ENCODE measurements around the gene ADD1.
"Not testable (repeated sequence)": the region's sequence is repeated elsewhere in the genome, so short reads cannot be mapped to it uniquely, and the experiment has no call there.

ADD1 gene

DNA sequence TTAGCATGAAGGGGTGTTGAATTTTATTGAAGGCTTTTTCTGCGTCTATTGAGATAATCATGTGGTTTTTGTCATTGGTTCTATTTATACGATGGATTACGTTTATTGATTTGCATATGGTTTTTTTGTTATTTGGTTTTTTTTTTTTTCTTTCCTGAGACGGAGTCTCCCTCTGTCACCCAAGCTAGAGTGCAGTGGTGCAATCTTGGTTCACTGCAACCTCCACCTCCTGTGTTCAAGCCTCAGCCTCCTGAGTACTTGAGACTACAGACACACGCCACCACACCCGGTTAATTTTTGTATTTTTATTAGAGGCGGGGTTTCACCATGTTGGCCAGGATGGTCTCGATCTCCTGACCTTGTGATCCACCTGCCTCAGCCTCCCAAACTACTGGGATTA, 75.1 kb downstream of the ADD1 start:
- not testable (repeated sequence) for DNase-seq (ENCODE audit: low read depth, low spot score)

DNA sequence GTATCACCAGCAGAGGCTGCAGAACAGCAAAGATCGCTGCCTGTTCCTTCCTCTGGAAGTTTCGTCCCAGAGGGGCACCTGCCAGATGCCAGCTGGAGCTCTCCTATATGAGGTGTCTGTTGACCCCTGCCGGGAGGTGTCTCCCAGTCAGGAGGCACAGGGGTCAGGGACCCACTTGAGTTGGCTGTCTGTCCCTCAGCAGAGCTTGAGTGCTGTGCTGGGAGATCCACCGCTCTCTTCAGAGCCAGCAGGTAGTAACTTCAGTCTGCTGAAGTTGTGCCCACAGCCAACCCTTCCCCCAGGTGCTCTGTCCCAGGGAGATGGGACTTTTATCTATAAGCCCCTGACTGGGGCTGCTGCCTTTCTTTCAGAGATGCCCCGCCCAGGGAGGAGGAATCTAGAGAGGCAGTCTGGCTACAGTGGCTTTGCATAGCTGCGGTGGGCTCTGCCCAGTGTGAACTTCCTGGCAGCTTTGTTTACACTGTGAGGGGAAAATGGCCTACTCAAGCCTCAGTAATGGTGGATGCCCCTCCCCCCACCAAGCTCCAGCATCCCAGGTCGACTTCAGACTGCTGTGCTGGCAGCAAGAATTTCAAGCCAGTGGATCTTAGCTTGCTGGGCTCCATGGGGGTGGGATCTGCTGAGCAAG, 78.9 kb downstream of the ADD1 start:
- not testable (repeated sequence) for DNase-seq (ENCODE audit: low read depth, low spot score)

DNA sequence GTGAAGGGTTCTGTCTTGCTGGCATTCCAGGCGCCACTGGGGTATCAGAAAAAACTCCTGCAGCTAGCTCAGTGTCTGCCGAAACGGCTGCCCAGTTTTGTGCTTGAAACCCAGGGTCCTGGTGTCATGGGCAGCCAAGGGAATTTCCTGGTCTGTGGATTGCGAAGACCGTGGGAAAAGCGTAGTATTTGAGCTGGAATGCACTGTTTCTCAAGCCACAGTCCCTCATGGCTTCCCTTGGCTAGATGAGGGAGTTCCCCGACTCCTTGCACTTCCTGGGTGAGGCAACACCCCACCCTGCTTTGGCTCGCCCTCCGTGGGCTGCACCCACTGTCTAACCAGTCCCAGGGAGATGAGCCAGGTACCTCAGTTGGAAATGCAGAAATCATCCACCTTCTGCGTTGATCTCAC, 79.5 kb downstream of the ADD1 start:
- no peak for DNase-seq (ENCODE audit: low read depth, low spot score)

DNA sequence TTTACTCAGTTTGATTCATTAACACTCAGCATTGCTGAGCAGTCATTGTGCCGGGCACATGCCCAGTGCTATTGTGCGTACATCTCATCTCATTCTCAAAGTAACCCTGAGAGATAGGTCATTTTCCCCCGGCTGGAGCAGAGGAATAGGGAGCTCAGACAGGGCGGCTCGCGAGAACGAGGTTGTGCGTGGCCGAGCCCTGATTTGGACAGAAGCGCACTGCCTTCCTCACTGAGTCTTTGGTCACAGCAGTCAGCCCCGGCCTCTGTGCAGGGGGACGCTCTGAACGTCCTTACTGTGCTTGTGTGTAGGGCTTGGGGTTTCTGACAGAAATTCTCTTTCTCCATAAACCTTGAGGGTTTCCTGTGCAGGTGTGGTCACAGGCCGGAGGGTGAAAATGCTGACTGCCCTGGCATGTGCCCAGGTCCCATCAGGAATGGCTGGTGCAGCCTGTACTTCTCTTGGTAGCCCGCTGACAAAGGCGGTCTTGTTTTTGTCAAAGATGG, 80.1 kb downstream of the ADD1 start:
- DNase-seq (ENCODE audit: low read depth, low spot score): no peak

DNA sequence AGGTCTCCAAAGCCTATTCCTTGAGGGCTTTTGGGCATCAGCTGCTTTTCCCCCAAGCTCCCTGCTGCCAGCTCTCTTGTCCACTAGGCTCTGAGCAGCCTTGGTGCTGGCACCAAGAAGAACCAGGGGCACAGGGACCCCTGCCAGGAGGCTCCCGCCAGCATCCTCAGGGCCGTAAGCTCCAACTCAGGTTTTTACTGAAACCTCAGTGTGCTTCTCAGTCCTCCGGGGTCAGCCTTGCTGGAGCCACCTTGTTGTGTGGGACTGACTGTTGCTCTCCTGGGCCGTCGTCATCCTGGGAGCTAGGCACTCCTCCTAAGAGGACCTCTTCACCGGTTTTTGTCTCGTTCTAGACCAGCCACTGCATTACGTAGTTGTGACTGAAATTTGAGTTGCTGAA, 80.6 kb downstream of the ADD1 start:
- no peak for DNase-seq (ENCODE audit: low read depth, low spot score)

DNA sequence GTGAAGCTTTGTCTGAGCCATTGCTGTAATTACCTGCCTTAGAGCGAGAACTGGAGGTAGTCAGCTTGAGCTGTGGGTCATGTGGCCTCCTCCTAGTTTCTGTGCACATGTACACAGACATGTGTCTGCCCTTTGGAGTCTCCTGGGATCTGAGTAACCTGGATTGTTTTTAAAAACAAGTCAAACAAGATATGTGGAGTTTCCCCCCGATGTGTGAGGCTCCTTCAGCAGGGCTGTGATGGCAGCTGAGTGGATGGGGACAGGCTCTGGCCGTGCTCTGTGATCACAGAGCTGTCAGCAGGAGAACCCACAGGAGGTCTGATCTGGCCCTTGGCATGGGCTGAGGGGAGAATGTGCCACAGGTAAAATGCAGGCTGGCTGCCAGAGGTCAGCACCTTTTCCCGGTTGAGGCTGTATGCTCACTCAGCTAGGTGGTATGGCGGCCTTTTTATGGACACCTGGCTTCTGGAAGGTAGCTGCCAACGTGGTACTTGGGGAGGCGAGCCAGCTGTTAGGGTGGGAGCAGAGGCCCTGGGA, 81.2 kb downstream of the ADD1 start:
- DNase-seq (ENCODE audit: low read depth, low spot score): no peak

DNA sequence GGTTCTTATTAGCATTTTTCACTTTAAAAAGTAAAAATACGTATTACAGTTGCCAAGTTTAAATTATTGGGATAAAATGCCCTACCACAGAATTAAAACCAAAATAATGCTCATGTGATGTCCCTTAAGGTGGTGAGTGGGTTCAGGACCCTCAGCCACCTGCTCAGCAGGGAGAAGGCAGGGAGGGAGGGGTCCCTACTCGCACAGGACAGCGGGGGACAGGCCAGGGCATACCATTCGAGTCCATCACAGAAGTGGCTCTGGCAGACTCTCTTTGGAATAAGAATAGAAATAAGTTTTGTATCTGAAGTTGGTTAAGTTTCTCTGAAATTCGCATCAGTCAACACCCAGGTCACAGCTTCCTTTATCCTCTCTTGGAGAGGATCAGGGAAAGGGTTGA, 81.9 kb downstream of the ADD1 start:
- DNase-seq (ENCODE audit: low read depth, low spot score): no peak

DNA sequence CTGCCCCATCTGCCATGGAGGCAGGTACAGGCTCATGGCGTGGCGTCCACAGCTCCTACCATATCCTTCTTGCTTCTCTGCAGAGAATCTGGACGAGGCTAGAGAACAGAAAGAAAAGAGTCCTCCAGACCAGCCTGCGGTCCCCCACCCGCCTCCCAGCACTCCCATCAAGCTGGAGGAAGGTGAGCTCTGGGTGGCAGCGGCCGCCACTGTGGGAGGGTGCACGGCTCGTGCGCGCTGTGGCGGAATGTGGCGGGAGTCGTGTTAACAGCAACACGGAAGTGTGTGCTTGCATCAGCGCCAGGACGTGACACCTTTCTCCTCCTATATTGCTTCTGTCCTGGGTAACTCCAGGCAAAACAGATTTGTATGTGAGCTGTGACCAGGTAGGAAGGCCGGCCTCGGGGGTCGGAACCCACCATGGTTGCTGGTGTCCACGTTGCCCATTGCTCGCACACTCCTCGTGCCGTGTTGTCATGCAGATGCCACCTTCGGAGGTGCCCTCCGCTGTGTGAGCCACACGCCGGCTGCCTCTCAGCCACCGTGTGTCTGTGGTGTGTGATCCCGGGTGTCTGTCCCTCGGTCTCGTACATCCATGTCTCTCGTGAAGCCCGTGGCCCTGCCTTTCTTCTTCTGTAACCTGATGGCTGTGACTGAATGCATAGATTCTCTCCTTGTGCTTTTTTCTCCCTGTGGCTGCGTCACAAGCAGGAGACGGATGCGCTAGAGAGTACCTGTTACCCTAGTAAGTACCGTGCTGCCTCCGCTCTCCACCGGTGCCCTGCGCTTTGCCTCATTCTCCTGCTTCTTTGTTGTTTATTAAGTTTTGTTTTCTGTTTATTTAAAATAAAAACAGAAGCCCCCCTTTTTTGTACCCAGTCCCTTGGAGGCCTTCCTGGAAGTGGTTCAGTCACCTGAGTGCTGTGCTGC, 82.6 kb downstream of the ADD1 start:
- DNase-seq (ENCODE audit: low read depth, low spot score): no peak

DNA sequence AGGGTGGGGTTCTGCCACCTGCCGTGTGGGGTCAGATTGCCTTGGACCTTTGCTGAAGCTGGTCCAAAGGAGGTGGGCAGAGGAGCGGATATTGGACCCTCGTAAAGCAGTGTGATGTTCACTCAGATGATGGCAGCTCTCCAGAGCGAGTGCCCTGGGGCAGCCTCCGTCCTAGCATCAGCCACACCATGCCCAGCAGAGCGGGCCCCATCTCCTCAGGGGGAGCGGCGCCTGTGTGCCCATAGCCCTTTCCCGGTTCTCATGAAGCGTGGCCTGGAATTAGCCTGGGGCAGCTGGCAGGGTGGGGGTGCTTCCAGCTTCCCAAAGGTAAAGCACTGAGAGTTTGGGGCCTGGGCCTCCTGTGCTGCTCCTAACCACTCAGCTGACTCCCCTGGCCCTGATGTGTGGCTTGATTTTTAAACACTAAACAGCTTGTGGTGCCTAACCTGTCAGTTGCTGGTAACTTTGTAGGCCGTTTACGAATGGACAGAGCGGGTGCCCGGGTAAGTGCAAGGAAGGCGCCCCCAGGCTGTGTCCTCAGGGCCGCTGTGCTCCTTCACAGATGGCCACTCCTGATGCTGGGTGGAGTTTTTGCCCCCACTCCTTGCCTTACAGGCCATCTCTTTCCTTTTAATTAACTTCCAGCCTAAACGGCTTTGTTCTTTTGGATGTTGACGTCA, 83.5 kb downstream of the ADD1 start:
- no peak for DNase-seq (ENCODE audit: low read depth, low spot score)

DNA sequence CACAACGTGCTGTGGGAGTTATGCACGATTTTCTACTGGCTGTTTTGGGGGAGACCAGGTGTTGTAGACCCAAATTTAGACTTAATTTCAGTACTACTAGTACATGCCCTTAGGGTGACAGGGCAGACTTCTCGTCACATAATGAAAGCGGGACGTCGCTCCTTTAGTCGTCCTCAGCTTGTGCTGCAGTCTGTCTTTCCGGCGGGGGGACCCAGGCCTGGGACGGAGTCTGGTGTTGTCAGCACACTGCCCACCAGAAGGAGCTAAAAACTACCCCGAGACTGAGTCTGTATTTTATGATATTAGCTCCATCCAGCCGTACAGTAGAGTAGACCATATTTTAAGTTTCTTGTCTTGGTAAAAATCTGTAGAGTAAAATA, 84.0 kb downstream of the ADD1 start:
- no peak for DNase-seq (ENCODE audit: low read depth, low spot score)

DNA sequence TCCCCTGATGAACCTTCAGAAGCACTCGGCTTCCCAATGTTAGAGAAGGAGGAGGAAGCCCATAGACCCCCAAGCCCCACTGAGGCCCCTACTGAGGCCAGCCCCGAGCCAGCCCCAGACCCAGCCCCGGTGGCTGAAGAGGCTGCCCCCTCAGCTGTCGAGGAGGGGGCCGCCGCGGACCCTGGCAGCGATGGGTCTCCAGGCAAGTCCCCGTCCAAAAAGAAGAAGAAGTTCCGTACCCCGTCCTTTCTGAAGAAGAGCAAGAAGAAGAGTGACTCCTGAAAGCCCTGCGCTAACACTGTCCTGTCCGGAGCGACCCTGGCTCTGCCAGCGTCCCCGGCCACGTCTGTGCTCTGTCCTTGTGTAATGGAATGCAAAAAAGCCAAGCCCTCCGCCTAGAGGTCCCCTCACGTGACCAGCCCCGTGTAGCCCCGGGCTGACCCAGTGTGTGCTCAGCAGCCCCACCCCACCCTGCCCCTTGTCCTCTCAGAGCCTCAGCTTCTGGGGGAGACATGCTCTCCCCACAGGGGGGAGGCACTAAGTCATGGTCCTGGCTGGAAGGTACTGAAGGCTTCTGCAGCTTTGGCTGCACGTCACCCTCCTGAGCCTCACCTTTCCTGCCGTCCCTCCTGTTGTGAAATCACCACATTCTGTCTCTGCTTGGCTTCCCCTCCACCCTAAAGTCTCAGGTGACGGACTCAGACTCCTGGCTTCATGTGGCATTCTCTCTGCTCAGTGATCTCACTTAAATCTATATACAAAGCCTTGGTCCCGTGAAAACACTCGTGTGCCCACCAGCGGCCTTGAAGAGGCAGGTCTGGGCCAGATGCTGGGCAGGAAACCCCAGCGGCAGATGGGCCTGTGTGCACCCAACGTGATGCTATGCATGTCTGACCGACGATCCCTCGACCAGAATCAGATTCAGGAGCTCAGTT, 84.9 kb downstream of the ADD1 start:
- no peak for DNase-seq (ENCODE audit: low read depth, low spot score)

DNA sequence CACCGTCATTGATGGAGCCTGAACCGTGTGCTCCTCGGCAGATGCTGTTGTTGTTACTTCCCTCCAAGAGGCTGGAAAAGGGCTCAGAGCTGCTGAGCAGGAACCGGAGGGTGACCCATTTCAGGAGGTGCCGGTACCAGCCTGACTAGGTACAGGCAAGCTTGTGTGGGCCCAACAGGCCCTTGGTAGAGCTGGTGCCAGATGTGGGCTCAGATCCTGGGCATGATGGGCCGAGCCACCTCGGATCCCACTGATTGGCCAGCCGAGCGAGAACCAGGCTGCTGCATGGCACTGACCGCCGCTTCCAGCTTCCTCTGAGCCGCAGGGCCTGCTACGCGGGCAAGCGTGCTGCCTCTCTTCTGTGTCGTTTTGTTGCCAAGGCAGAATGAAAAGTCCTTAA, 85.8 kb downstream of the ADD1 start:
- no peak for DNase-seq (ENCODE audit: low read depth, low spot score)

DNA sequence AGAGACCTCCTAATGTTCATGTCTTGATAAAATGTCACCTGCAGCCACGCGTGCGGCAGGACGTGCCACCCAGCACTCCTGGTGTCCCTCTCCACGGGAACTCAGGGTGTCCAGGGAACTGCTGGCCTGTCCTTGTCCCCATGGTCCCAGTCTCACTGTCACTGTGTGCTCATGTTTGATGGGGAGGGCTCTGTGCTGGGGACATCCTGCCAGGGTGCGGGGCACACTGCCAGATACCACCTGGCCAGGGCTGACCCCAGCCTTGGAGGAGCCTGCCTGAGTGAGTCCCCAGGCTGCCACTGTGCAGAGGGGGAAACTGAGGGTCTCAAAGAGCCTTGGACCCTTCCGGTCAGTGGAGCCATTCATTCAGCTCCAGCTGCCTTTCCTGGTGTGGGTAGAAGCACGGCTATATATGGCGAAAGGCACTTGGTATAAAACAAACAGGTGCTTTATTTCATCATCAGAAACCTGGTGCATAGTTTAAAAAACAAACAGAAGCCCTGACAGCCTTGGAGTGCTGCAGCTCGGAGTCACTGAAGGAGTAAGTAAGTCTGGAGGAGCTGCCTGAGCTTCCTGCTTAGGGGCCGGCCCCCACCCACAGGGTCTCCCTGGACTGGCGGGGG, 86.6 kb downstream of the ADD1 start:
- no peak for DNase-seq (ENCODE audit: low read depth, low spot score)

DNA sequence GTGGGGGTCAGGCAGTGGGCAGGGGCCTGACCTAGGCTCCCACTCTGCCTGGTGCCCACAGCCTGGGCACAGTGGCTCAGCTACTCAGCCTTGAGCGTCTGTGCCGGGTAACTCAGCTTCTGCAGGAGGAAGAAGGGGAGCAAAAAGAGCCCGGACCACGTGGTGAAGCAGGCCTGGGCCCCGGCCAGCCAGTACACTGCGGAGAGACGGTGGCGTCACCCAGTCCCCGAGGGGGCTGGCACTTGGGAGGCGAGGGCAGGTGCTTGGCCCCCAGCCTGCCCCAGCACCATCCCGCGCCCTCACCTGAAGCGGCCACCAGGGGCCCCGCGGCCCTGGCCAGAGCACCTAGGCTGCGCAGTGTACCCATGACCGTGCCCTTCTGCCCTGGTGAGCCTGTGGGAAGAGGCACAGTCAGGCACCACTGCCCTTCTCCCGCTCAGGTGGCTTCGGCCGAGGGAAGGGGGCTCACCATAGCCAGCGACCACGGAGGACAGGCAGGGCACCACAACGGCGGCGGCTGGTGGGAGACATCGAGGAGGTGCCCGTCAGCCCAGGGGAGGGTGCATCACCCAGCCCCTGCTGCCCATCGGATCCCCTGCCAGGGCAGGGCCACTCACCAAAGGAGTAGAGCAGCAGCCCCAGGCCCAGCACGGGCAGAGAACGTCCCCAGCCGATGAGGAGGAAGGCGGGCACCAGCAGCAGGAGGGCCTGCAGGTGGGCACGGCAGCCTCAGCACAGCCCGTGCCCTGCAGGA, 87.3 kb downstream of the ADD1 start:
- no peak for DNase-seq (ENCODE audit: low read depth, low spot score)

DNA sequence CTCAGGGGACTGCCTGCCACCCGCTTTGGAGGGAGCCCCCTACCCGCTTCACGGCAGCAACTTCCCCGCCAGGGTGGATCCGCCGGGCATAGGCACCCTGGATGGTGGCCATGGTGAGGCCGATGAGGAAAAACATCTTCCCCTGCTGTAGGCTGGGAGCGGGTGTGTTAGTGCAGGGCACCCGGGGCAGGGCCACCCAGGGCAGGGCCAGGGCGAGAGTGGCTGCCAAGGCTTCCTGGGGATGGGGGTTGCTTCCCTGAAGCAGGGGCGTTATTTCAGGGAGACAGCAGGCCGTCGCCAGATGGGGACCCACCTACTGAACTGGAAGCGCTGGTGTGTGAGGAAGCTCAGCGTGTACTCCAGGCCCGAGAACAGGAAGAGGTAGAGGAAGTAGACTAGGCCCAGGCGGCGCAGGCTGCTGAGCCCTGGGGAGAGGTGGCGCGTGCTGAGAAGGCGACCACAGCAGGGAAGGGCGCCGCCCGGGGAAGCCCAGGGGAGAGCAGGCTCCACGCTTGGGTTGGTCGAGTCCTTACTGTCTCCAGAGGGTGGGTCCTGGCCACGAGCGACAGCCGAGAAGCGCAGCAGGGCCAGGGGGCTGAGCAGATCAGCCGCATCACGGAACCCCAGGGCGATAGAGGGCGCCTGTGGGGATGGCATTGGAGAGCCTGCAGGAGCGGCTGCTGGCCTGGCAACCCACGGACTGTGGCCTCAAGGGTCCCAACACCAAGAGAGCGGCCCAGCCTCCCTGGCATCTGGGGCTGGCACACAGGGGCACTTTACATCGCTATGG, 88.1 kb downstream of the ADD1 start:
- DNase-seq (ENCODE audit: low read depth, low spot score): no peak

DNA sequence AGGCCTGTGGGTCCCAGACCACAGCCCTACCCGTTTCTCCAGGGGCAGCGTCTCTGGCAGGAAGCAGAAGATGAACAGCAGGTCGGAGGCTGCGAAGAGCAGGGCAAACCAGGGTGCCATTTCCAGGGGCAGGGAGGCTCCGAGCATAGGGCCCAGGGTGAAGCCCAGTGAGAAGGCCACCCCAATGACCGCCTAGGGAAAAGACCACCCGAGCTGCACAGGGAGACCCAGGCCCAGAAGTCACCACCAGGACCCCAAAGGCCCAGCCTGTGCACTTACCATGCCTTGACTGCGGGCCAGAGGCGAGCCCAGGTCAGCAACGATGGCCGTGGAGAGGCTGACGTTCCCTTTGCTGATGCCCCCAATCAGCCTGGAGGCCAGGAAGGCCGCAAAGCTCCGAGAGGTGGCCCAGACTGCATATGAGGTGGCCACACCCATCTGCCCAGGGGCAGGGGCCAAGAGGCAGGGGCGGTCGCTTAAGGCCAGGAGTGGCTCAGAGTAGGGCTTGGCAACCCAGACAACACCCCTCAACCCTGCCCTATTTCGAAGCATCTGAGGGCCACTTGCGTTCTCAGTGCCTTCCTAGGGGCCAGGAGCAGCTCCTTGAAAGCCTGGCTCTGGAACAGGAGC, 88.8 kb downstream of the ADD1 start:
- no peak for DNase-seq (ENCODE audit: low read depth, low spot score)

DNA sequence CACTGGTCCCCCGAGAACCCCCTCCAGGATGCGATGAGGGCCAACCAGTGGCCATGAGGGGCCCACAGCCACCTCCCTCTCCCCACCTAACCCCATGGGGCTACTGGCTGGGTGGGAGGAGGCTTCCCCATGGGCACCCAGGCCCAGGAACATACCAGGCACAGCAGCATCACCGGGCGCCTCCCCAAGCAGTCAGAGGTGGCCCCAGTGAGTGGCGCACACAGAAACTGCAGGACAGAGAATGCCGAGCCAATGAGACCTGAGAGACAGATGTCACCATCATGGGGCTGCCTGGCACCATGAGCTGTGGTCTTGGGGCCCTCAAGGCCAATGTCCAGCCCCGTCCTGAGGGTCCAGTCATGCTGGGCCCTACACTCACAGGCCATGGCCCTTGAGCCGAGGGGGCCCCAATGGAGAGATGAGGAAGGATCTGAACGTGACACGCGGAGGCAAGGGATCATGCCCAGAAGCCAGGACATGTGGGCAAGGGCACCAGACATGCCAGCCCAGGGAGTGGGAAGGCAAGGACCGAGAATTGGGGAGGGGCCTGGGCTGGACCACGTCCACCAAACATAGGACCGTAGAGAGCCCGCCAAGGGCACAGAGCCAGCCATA, 89.4 kb downstream of the ADD1 start:
- DNase-seq (ENCODE audit: low read depth, low spot score): no peak

DNA sequence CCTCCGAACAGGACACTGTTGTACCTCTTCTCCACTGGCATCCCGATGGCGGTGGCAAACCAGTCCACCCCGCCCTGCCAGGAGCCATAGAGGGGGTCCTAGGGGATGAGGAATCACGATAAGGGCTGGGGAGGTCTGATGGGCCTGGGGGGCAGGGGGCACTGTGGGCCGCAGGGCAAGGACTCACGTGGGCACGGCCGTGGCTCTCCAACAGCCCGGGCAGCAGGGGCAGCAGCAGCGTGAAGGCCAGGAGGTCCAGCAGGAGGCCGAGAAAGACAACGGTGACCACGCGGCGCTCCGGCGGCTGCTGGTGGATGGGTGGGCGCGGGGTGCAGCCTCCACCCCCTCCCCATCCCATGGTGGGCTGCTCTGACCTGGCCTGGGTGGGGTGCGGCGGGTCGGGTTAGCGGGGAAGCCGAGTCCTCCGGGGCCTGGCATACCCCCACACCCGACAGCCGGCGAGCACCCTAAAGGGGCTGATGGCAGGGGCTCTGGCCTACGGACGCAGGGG, 90.0 kb downstream of the ADD1 start:
- DNase-seq (ENCODE audit: low read depth, low spot score): no peak
